Measurements from ENCODE around the gene HDAC4.

HDAC4 gene

GRCh38 chr2:239122421-239123110, 278.3 kb downstream of the HDAC4 start:
- DNase-seq (ENCODE audit: low read depth in 2 of 2): no peak

- DNase-seq (ENCODE audit: low read depth in 2 of 2): no peak
These were observed 279.2 kb downstream of the HDAC4 start for GRCh38 chr2:239121600-239122012.

GRCh38 chr2:239120664-239121063, 280.2 kb downstream of the HDAC4 start:
- no peak for DNase-seq (ENCODE audit: low read depth in 2 of 2)

- DNase-seq (ENCODE audit: low read depth in 2 of 2): no peak
These were observed 281.3 kb downstream of the HDAC4 start for GRCh38 chr2:239119346-239120126.

GRCh38 chr2:239118675-239119211, 282.1 kb downstream of the HDAC4 start:
- DNase-seq (ENCODE audit: low read depth in 2 of 2): no peak

GRCh38 chr2:239118264-239118663, 282.6 kb downstream of the HDAC4 start:
- no peak for DNase-seq (ENCODE audit: low read depth in 2 of 2)

- no peak for DNase-seq (ENCODE audit: low read depth in 2 of 2)
These were observed 283.0 kb downstream of the HDAC4 start for GRCh38 chr2:239117831-239118230.

- DNase-seq (ENCODE audit: low read depth in 2 of 2): no peak
These were observed 284.2 kb downstream of the HDAC4 start for GRCh38 chr2:239116456-239117246.

- DNase-seq (ENCODE audit: low read depth in 2 of 2): no peak
These were observed 285.2 kb downstream of the HDAC4 start for GRCh38 chr2:239115616-239116015.

- no peak for DNase-seq (ENCODE audit: low read depth in 2 of 2)
These were observed 286.1 kb downstream of the HDAC4 start for GRCh38 chr2:239114616-239115265.

GRCh38 chr2:239114119-239114581, 286.7 kb downstream of the HDAC4 start:
- DNase-seq (ENCODE audit: low read depth in 2 of 2): no peak

- DNase-seq (ENCODE audit: low read depth in 2 of 2): no peak
These were observed 287.2 kb downstream of the HDAC4 start for GRCh38 chr2:239113615-239114014.

GRCh38 chr2:239113171-239113570, 287.6 kb downstream of the HDAC4 start:
- DNase-seq (ENCODE audit: low read depth in 2 of 2): no peak

GRCh38 chr2:239112127-239112774, 288.6 kb downstream of the HDAC4 start:
- DNase-seq (ENCODE audit: low read depth in 2 of 2): no peak

- no peak for DNase-seq (ENCODE audit: low read depth in 2 of 2)
These were observed 289.3 kb downstream of the HDAC4 start for GRCh38 chr2:239111401-239112100.

GRCh38 chr2:239110595-239111048, 290.2 kb downstream of the HDAC4 start:
- DNase-seq (ENCODE audit: low read depth in 2 of 2): no peak

GRCh38 chr2:239109928-239110545, 290.8 kb downstream of the HDAC4 start:
- no peak for DNase-seq (ENCODE audit: low read depth in 2 of 2)

GRCh38 chr2:239109041-239109927, 291.5 kb downstream of the HDAC4 start:
- DNase-seq (ENCODE audit: low read depth in 2 of 2): no peak

GRCh38 chr2:239108459-239108858, 292.4 kb downstream of the HDAC4 start:
- no peak for DNase-seq (ENCODE audit: low read depth in 2 of 2)

Measured in stimulated activated CD8-positive, alpha-beta memory T cell treated with anti-CD3 and anti-CD28 coated beads, Interleukin-7, amount 100 ng/mL, for 1 hour (primary cell).